Neural progenitor cell (in vitro differentiated cells): ENCODE data around the gene PADI4.

Experiments
- CTCF ChIP-seq: fragments of 200-600 bp; sonication (generic); IDR thresholded peaks from 2 replicates; pipeline ENCODE4 v1.5.1; 2017; ENCODE audit warnings: antibody characterized with exemption, mild to moderate bottlenecking
- EZH2 ChIP-seq: fragments of 200-600 bp; sonication (generic); IDR thresholded peaks from 2 replicates; pipeline ENCODE4 v1.6.1; 2017; ENCODE audit warnings: antibody characterized with exemption, mild to moderate bottlenecking, moderate library complexity
- EZH2phosphoT487 ChIP-seq: fragments of 200-600 bp; sonication (generic); IDR thresholded peaks from 2 replicates; pipeline ENCODE4 v1.6.1; 2017; ENCODE audit warnings: antibody characterized with exemption

GRCh38 chr1:17272646-17273045 is 35.4 kb upstream of the PADI4 start:
- TF ChIP-seq CTCF, result no peak
- TF ChIP-seq EZH2, result no peak
- TF ChIP-seq EZH2phosphoT487, result no peak
